ENCODE measurements around the gene NOVA2.

The NOVA2 gene

GRCh38 chr19:45889210-45889885, 84.3 kb downstream of the NOVA2 start:
- FAIRE-seq, result no peak

DNA sequence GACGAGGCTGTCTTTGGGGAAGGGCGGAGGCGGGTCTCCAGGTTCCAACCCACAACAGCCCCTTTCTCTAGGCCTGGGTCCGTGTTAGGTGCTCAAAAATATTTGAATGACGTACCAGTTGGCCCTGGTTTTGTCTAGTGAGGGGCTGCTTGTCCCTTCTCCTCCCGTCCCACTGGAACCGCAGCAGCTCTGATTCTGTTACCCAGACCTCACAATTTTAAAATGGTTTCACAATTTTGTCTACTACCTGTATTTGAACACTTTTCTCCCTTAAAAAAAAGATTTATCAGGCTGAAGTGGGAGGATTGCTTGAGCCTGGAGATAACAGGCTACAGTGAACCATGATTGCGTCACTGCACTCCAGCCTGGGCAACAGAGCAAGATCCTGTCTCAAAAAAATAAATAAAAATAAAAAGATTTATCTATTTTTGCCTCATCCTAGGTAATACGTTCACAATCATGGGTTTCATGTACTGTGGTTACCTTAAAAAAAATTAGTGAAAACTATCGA, 86.4 kb downstream of the NOVA2 start:
- FAIRE-seq, result no peak

DNA sequence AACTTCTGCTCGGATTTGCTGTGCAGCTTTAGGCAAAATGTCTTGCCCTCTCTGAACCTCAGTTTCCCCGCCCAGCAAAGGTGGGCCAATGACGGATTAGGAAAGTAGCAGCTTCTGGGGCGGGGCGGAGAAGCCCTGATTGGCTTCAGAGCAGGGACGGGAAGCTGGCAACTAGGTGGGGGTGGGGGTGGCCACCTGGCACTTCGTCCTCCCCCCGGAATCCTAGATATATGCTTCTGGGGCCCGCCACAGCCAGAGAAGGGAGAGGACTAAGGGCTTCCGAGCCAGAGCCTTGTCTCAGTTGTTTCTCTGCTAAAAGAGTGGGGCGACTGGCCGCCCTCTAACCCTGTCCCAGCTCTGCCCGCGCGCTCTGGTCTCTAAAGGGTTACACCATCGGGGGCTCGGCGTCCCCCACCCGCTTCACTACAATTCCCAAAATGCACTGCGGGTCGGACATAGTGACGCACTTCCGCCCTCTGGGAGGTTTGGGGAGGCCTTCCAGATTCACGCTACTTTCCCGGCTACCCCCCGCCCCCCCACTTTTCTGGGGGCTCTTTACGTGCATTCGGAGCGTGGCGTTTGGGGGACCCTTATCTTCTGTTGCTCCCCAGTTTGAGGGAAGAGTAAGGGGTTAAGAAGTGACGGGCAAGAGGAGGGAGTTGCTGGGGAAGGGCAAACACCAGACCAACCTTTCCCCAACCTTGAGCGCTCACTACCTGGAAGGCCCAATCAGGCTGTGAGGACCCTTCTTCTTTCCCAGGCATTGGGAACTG, 87.1 kb downstream of the NOVA2 start:
- peak; percentile 89 for FAIRE-seq

DNA sequence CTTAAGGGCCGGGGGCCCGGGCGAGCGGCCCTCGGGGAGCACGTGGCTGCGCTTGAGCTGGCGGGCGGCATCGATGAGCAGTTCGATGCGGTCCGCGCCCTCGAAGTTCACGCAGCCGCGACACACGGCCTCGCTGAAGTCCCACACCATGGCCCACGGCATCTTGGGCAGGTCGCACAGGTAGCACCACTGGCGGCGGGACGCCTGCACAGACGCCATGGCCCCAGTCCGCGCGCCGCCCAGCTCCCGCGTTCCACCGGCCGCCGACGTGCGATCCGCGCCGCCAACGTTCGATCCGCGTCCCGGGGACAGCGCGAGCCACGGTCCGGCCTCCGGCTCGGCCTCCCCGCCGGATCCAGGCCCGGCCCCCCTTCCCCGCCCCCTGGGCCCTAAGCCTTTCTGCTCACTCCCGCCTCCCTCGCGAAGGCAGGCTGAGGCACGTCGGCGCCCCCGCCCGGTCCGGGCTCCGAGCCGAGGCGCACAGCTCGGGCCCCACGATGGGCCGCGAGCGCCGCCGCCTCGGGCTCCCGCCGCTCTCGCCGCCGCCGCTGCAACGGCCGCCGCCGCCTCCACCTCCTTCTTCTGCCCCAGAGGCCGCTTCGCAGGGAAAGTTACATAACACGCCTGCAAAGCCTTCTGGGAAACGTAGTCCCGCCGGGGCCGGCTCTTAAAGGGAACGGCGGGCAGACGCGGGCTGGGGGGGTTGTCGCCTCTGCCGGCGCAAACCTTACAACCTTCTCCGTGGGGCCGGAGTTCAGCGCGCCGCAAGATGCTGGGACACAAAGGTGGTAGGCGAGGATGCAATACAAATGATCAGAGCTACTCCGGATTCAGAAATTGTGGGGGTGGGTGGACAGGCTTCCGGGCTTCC, 87.9 kb downstream of the NOVA2 start, which contains the start of gene IRF2BP1:
TSS of gene IRF2BP1 (minus strand) at position 586 of the 871 bp plus-strand sequence. CDS start at position 219, 367 bp downstream.
- no peak for FAIRE-seq

- FAIRE-seq, result no peak
Measured at GRCh38 chr19:45884682-45885555, 88.7 kb downstream of the NOVA2 start.

DNA sequence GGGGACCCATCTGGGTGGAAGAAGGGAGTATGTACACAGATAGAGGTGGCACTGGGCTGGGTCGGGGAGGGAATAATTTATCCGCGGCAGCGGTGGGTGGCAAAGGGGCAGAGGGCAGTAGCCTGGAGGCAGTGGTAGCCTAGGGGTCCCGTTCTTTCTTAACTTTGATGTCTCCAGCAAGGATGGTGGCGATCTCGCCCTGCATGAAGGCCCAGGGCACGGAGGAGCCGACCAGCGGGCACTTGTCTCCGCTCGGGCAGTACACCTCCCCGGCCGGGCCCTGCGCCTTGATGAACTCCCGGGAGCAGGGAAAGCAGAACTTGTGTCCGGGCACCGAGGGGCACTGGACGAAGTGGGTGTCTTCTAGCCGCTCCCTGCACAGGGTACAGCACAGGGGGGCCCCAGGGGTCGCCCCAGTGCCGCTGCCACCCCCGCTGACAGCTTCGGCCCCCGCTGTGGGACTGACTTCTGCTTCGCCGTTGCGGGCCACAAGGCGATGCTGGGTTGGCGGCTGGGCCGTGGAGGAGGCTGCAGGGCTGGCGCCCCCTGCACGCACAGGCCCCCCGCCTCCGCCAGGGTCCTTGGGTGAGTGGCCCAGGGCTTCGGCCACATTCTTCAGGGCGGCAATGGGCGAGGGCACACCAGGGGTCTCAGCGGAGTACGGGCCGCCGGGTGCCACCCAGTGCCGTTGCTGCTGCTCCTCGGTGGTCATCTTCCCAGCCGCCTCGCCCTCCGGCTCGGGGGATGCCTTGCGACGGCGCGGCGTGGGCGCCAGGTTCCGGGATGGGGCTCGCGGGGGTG, 89.6 kb downstream of the NOVA2 start:
- no peak for FAIRE-seq

Data from G401.6 (cell line).